RCC 7860 (cell line): ENCODE data around the gene PEX11G.

Experiments
- DNase-seq: peaks from one replicate; pipeline ENCODE4 v3.0.0-alpha.2; 2015; ENCODE audit warnings: low spot score
- FAIRE-seq: peaks from 2 replicates; lab custom pipeline; 2012; peaks lifted over from hg19 to GRCh38; lab: Jason Lieb, UNC

The PEX11G gene

DNA sequence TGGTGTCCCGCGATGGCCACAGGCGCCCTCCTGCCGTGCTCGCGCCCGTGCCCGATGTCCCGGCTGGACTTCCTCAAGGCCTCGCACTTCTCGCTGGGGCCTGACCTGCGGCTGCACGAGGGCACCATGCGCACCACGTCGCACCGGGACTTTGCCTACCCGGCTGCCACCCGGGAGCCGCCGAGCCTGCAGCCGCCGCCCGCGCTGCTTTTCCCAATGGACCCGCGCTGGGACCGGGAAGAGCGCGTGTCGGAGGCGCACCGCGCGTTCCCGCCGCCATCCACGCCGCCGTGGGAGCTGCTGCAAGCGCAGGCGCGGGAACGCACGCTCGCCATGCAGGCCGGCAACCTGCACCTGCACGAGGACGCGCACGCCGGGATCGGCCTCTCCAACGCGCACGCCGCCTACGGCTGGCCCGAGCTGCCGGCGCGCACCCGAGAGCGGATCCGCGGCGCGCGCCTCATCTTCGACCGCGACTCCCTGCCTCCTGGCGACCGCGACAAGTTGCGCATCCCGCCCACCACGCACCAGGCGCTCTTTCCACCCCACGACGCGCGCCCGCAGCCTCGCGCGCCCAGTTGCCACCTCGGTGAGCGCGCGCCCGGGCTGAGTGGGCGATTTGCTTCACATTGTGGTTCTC is 12.1 kb upstream of the PEX11G start:
- DNase-seq = no peak

DNA sequence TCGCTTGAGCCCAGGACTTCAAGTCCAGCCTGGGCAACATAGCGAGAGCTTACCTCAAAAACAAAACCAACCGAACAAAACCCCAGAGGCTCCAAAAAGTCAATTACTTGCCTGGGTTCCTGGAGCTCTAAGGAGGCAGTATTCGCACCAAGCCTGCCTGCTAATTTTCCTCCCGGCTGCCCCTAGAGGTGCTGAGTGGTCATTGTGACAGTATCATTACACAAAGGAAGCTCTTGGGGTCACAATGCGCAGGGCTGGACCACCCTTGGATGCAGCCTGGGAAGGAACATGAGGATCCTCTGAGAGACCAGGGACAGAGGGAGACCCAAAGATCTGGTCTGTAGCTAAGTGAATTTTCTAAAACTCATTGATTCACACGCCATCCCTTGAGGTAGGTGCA is 8.5 kb upstream of the PEX11G start:
- FAIRE-seq = no peak
- no peak for DNase-seq

More for the DNA sequence above, 12.1 kb upstream of the PEX11G start:
- FAIRE-seq = no peak

DNA sequence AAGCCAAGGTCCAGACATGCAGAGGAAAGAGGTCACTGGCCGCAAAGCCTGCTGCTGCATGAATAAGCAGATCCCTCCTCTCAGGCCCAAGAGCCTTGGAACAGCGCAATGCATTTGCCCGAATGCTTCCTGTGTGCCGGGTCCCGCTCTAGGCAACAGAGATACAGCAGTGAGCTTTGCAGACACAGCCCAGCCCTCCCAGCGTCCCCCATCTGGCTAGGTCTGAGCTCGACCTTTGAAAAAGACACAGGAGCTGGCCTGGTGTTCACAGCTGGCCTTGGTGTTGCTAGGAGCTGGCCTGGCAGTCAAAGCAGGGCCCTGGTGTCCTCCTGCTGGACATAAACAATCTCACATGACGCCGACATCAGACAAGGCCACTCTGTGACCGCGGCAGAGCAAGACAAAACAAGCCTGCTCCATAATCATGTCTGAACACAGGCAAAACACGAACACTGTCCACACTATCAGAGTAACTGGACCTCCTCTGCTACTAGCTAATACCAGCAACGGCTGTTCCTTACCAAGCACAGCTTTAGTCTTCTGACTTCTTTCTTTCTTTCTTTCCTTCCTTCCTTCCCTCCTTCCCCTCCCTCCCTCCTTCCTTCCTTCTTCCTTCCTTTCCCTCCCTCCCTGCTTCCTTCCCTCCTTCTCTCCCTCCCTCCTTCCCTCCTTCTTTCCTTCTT is 5.7 kb upstream of the PEX11G start:
- FAIRE-seq (no peak), DNase-seq (no peak)

DNA sequence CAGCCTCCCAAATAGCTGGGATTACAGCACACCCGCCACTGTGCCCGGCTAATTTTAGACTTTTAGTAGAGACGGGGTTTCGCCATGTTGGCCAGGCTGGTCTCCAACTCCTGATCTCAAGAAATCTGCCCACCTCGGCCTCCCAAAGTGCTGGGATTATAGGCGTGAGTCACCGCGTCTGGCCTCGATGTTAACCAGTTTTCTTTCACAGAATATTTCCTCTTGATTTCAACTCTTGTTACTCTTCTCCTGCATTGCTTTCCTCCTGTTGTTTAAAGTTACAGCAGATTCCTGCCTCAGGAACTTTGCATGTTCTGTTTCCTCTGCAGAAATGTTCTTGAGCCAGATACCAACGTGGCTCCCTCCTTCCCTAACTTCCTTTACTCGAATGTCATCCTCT is 3.7 kb upstream of the PEX11G start:
- FAIRE-seq (no peak), DNase-seq (no peak)

DNA sequence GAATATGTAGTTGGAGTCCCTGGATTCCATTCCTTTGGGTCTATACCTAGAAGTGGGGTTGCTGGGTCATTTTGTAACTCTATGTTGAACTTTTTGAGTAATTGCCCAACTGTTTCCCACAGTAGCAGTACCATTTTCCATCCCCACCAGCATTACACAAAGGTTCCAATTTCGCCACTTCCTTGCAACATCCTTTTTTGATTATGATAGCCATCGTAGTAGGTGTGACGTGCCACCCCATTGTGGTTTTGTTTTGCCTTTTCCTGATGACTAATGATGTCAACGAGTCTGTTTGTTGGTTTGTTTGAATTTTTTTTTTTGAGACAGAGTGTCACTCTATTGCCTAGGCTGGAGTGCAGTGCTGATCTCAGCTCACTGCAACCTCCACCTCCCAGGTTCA is 3.3 kb upstream of the PEX11G start:
- DNase-seq (no peak), FAIRE-seq (no peak)

DNA sequence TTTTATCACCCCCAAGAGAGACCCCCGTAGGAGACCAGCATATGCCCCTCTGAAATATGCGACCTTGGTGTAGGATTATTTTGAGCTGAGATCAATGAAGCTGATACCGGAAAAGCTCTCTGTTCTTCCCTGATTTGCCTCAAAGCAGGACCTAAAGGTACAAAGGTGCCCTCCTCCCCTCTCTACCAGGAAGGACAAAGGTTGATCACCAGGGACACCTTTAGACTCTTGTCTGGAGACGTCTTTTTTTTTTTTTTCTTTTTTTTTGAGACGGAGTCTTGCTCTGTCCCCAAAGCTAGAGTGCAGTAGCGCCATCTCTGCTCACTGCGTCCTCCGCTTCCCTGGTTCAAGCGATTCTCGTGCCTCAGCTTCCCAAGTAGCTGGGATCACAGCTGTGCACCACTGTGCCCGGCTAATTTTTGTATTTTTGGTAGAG is 792 bp upstream of the PEX11G start:
- DNase-seq (no peak), FAIRE-seq (no peak)

DNA sequence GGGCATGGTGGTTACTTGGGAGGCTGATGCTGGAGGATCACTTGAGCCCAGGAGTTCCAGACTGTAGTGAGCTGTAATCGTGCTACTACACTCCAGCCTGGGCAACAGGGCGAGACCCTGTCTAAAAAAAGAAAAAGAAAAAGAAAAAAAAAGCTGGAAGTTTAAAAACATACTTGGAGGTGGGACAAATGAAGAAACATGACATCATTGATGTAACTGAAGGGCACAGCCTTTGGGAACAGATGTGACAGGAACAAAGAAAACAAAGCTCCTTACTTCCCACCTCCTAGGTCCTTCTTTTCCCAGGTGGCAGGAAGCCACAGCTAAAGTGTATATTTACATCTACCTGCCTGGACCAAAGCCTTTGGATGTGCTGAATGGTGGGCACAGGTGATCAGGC is 1.9 kb downstream of the PEX11G start:
- DNase-seq = no peak
- no peak for FAIRE-seq

DNA sequence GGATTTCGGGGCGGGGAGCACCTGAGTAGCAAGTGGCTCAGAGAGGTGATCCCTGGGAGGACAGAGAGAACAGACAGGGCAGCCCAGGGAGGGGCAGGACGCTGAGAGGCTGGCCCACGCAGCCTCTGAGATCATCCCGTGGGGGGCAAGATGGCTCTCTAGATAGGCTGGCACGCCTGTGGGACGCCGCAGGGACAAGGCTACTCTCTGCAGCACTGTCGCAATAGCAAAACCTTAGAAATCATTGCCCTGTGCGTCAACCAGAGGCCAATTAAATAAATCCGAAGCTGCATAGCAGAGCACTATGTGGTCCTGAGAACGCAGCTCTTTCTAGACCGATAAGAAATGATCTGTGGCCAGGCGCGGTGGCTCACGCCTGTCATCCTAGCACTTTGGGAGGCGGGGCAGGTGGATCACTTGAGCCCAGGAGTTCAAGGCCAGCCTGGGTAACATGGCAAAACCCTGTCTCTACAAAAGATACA is 5.1 kb downstream of the PEX11G start:
- DNase-seq (no peak), FAIRE-seq (no peak)

DNA sequence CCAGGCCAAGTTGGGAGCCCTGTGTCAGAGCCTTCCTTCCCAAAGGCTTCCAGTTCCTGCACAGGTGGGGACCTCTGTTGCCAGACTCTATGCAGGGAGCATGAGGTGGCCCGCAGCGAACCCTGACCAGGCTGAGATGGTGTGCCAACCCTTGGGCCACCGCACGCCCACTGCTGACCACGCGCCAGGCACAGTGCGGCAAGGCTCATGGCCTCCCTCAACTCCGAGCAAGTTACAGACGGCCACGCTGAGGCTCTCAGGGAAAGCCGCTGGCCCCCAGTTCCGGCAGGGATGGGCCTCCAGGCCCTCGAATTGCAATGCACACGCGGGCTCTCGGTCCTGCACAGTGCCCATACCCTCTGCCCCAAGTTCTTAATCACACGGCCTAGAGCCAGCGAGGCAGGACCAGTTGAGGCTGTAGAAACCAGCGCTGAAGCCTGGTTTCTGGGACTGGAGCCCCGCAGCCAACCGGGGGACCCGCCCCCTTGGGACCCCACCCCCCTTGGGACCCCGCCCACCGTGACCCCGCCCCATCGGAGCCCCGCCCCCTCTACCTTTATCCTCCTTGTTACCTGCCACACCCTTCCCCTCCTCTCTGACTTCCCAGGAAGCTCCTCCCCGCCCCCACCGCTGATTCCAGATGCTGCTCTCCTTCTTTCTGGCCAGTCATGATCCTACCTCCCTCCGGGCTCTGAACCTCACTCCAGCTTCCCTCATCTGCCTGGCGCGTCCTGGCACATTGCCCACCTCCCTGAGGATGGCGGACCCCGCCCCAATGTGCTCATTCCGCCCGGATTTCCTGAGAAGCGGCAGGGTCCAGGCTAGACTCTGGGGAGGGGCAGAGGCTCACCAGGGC is 6.0 kb downstream of the PEX11G start:
- DNase-seq (no peak), FAIRE-seq (no peak)

DNA sequence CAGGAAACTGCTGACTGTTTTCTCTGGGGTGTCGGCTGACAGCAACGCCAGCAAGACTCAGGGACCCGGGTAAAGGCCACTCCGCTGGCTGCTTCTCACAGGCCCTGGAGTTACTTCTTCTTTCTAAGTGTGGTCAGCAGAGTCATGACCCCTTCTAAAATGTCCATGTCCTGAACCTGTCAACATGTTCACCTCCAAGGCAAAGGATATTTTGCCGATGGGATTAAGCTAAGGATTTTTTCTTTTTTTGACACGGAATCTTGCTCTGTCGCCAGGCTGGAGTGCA is 7.9 kb downstream of the PEX11G start:
- FAIRE-seq (no peak), DNase-seq (no peak)

DNA sequence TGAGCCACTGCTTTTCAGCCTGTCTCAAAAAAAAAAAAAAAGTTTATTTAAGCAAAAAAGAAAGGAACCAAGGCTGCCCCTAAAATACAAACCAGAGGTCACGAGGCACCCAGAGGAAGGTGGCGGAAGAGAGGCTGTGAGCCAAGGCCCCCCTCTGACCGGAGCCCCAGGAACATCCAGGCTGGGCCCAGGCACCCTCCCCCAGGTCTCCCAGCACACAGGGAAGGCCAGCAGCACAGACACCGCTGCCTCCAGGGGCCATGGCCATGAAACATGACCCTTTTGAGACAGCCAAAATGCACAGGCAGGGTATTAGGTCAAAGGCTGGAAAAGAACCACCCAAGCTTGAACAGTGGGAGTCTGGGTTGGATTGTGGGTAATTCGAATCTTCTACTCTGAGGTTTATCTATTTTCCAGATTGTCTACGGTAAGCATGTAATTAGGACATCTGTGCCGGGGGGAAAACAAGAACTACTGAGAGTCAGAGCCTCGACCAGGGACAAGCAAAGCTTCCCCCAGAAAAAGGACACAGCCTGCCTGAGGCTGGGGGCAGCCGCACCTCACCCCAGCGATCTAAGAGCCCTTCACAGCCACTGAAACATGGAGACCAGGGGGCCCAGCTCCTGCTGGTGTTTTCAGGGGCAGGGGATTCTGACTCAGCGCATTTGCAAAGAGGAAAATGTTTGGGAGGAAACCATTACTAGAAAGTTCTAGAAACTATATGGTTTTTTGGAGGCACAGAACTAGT is 8.4 kb downstream of the PEX11G start:
- DNase-seq (no peak), FAIRE-seq (no peak)

DNA sequence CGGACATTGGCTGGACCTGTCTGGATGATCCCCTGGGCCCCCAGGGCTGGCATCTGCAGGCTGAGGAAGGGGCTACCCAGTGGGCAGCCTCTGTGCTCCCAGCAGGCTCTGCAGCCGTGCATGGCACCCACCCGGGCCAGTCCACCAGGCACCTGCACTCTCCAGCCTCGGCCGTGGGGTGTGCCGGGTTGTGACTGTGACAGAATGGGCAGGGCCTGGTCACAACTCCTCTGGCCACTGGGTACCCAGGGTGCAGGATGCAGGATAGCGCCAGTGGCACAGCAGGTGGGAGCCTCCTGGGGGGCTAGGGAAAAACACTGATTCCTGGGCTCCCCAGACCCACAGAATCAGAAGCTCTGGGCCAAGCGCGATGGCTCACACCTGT is 10.0 kb downstream of the PEX11G start:
- FAIRE-seq (no peak), DNase-seq (no peak)

DNA sequence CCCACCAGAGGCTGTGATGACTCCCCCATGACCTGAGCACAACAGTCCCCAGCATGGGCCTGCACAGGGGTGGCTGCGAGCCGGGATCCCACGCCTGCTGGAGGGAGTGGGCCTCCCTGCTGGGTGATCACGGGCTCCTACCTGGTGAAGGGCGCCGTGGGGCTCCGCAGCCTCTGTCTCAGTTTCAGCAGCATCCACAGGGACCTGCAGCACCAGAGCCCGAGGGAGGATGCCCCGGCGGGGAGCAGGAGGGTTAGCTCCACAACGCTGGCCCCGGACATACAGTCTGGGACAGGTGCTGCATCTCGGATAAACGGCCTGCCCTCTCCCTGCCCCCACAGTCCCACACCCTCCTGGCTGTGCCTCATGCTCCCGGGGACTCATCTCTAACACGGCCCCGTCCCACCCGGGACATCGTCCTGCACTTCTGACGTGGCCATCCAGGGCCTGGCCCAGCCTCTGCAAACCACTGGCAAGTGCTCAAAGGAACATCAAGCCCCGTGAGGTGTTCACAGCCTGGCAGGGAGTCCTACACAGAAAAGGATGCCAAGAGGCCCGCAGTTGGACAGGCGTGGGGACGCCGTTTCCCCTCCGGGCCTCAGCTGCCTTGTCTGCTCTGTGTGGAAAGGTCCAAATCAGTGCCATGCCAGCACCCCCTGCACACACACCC is 10.5 kb downstream of the PEX11G start:
- FAIRE-seq (no peak), DNase-seq (no peak)

DNA sequence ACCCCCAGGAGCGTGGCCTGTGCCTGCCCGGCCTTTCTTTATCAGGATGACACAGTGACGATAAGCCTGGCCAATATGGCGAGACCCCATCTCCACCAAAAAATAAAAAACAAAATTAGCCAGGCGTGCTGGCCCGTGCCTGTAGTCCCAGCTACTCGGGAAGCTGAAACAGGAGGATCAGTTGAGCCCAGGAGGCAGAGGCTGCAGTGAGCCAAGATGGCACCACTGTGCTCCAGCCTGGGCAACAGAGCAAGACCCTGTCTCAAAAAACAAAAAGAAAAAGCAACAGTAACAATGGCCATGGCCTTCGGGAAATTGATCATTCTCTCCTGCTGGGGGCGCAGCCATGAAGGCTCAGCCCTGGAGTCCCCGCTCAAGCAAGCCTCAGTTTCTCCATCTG is 11.1 kb downstream of the PEX11G start:
- DNase-seq (no peak), FAIRE-seq (no peak)

DNA sequence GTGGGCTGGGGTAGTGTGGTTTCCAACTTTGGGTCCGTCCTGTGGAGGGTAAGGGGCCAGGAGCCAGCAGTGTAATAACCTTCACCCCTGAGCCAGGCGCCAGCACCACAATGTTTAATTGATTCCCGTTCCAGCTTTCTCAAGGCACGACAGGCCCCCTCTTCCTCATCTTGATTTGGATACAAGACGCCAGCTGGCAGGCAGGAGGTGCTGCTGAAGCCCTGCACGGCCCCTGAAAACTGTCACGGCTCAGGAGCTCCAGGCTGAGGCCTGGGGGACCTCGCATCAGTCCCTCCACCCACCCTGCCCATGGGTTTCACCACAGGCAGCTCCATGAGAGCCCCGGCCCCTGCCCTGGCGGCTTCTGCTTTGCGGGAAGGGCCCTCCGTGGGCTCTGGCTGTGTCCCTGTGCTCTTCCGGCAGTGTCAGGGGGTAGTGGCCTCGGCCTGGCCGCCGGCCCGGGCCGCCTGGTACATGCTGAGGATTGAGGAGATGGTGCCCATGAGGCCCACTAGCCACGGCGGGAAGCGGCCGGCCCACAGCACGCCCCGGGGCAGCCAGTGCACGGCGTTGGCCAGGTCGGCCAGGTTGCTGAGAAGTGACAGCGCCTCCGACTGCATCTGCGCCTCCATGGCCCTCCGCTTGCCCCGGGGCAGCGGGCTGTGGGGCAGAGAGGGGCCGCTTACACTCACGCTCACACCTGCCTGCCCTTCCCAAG is 11.9 kb downstream of the PEX11G start:
- FAIRE-seq (no peak), DNase-seq (no peak)

DNA sequence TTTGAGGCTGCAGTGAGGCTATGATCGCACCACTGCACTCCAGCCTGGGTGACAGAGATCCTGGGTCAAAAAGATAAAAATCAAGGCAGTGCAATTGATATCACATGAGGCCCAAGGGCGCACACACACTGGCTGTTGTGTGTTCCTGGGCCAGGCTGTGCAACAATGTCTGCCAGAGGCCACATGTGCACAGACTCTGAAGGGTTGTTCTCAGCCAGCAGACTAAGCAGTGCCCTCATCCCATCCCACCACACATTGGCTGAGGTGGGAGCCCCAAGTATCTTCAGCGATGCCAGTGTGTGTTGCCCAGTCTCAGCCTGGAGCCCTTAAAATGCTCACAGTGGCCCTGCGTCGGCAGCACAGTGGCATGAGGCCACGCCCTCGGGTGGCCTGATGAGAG is 12.6 kb downstream of the PEX11G start:
- FAIRE-seq = no peak

DNA sequence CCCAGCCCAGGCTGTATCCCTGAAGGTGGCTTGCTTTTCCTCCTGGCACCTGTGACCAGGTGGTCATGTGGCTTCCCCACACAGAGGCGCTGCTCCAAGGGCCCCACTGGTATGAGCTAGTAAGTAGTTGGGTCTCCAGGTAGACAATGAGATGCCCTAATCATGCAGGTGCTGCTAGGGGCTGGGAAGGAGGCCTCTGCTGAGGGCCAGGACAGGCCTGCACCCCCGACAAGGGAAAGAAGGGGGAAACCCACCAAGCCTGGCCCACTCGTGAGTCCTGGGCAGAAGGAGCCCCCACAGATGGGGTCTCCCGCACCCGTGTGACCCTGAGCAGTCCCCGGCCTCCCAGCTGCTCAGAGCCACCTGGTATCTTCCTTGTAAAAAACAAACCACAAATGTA is 13.2 kb downstream of the PEX11G start:
- no peak for FAIRE-seq

More for the DNA sequence above, 12.6 kb downstream of the PEX11G start:
- DNase-seq = no peak

DNA sequence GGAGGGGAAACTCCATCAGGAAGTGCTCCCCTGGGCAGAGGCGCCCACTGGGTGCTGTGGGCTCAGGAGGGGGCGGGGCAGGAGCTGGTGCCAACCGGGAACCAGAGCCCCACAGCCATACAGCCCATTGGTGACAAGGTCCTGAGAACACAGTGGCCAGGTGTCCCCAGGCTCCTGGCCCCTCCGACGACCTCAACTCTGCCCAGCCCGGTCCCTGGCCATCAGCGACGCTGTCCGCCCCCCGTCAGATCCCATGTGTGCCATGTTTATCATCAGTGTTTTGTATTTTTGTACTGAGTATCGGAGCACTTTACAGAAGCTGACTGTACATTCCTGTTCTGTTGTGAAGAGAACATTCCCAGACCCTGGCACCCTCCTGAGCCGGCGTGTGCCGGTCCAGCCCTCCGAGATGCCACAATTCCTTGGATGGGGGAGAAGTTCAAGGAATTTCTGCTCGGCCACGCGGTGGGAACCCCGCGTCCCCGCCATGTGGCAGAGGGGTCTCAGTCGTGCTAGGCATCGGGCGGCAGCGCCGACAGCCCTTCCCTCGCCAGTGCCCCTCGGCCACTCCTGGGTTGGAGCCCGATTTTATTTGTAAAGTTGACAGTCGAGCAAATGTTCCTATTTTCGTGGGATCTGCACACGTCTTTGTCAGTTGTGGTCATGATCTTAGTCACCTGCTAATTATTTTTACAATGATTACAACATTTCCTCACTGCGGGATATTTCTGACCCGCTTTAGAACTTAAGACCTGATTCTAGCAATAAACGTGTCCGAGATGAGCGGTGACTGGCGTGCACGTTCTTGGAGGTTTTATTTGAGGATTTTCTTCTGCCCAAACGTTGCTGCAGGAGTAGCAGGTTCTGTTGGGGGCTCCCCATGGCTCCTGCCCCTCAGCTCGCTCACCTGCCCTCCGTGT is 16.9 kb downstream of the PEX11G start:
- no peak for DNase-seq
- no peak for FAIRE-seq

More for the DNA sequence above, 13.2 kb downstream of the PEX11G start:
- DNase-seq = no peak
